Fibroblast of lung (primary cell): ENCODE measurements around the gene C16orf96.

Source experiments
- CTCF ChIP-seq, 2 donors: IDR thresholded peaks in 1 of 2; conservative IDR thresholded peaks in 1 of 2; 1 replicate in 1 of 2; 2 replicates in 1 of 2; pipeline ENCODE4 v1.5.1; 2011 to 2012; ENCODE audit warnings: low read length in 2 of 2, control low read depth in 1 of 2, inconsistent platforms in 1 of 2, low read depth in 1 of 2, mild to moderate bottlenecking in 1 of 2
- EZH2 ChIP-seq: IDR thresholded peaks from 2 replicates; pipeline ENCODE4 v1.5.1; 2012; ENCODE audit warnings: low read length, control low read depth, mild to moderate bottlenecking; ENCODE audit errors: missing control alignments

GRCh38 chr16:4529085-4530060 is 26.8 kb upstream of the C16orf96 start:
- TF ChIP-seq CTCF (conservative IDR thresholded peaks at IDR 0.05 in 1 of 2, IDR thresholded peaks at IDR 0.05 in 1 of 2; ENCODE audit: low read depth in 1 of 2, low read length in 2 of 2), result no peak
- no peak for TF ChIP-seq EZH2
